Smooth muscle cell (in vitro differentiated cells): Measurements from ENCODE around the gene WNT7B. TPM values are rescaled to one million over a fixed set of nuclear protein-coding genes. Genes with fewer than 3 reads are reported as not detected.
A peak's percentile ranks its signal among the peaks of the same experiment; 100 is the strongest.

Source experiments
- DNase-seq: peaks from one replicate; lab custom pipeline; 2025; ENCODE audit not compliant: unreplicated experiment; lab: John Stamatoyannopoulos, UW
- H2AFZ ChIP-seq: fragments of 200-600 bp; sonication (generic); 2 replicates; pipeline ENCODE4 v1.6.0; 2016; ENCODE audit warnings: antibody characterized with exemption, low read depth, mild to moderate bottlenecking
- H3F3A ChIP-seq: fragments of 200-600 bp; sonication (generic); 2 replicates; pipeline ENCODE4 v1.6.0; 2017; ENCODE audit warnings: antibody characterized with exemption, low read depth
- H3K27ac ChIP-seq: fragments of 200-600 bp; sonication (generic); 2 replicates; pipeline ENCODE4 v1.5.1; 2016; ENCODE audit warnings: low read depth, mild to moderate bottlenecking
- H3K27me3 ChIP-seq: fragments of 200-600 bp; sonication (generic); 2 replicates; pipeline ENCODE4 v1.6.1; 2016; ENCODE audit warnings: low read depth, mild to moderate bottlenecking
- H3K36me3 ChIP-seq: fragments of 200-600 bp; sonication (generic); 2 replicates; pipeline ENCODE4 v1.5.1; 2016; ENCODE audit warnings: low read depth
- H3K4me1 ChIP-seq: fragments of 200-600 bp; sonication (generic); 2 replicates; pipeline ENCODE4 v1.5.1; 2016; ENCODE audit warnings: low read depth
- H3K4me2 ChIP-seq: fragments of 200-600 bp; sonication (generic); 2 replicates; pipeline ENCODE4 v1.6.0; 2016; ENCODE audit warnings: mild to moderate bottlenecking
- H3K4me3 ChIP-seq: fragments of 200-600 bp; sonication (generic); 2 replicates; pipeline ENCODE4 v1.5.1; 2016; ENCODE audit warnings: mild to moderate bottlenecking
- H3K79me2 ChIP-seq: fragments of 200-600 bp; sonication (generic); 2 replicates; pipeline ENCODE4 v1.6.0; 2016; ENCODE audit warnings: low read depth, mild to moderate bottlenecking
- H3K9ac ChIP-seq: fragments of 200-600 bp; sonication (generic); 2 replicates; pipeline ENCODE4 v1.6.0; 2016; ENCODE audit warnings: low read depth
- H3K9me3 ChIP-seq: fragments of 200-600 bp; sonication (generic); replicated peaks from 2 replicates; pipeline ENCODE4 v1.5.1; 2016; ENCODE audit warnings: low read depth
- H4K20me1 ChIP-seq: fragments of 200-600 bp; sonication (generic); 2 replicates; pipeline ENCODE4 v1.6.0; 2016; ENCODE audit warnings: low read depth
- CTCF ChIP-seq: fragments of 200-600 bp; sonication (generic); IDR thresholded peaks from 2 replicates; pipeline ENCODE4 v1.5.1; 2017; ENCODE audit warnings: borderline replicate concordance, mild to moderate bottlenecking, antibody characterized with exemption; ENCODE audit not compliant: insufficient read depth, poor library complexity, severe bottlenecking
- WGBS: methylation state at CpG from one replicate; pipeline ENCODE4 v1.1.7; 2016; ENCODE audit warnings: low lambda C conversion rate; 5-methylcytosine and 5-hydroxymethylcytosine counted together
- polyA plus RNA-seq: library from polyadenylated mRNA; unstranded; fragments of >200 nt; fragmentation: Nextera tagmentation; extraction: Ambion mirVana; gene quantifications from 2 replicates; pipeline ENCODE4 v1.2.1, GENCODE V29; 2016
- total RNA-seq: library from RNA; depleted of rRNA; stranded (reverse); fragments of >200 nt; gene quantifications from 2 replicates; pipeline ENCODE4 v1.2.3, GENCODE V29; 2014

The WNT7B gene
- total and polyA plus RNA-seq, 2 experiments from 2014 or later = 0.69 to 1.6 TPM

- Histone ChIP-seq H3F3A (no peaks in the 10 kb centered on the region), H3K9me3 (no peaks in the 10 kb centered on the region), H4K20me1 (no peaks in the 10 kb centered on the region), H3K9ac (no peak overlapping the region), H3K36me3 (no peaks in the 10 kb centered on the region), H3K4me2 (peak overlapping the region; percentile 73), H3K79me2 (no peaks in the 10 kb centered on the region), H3K4me3 (no peak overlapping the region), H3K4me1 (peaks cover 22% of the 10 kb centered on the region), H3K27ac (peak overlapping the region; percentile 68), H3K27me3 (no peaks in the 10 kb centered on the region), H2AFZ (no peak overlapping the region)
- TF ChIP-seq CTCF = no peak
- no peak for DNase-seq
- 43% methylated on average over 18 of the region's 28 CpGs for WGBS
These were observed 73.4 kb downstream of the WNT7B start for GRCh38 chr22:45903355-45904135.

GRCh38 chr22:45897736-45898135, 79.2 kb downstream of the WNT7B start:
- no peaks in the 10 kb centered on the region for H3F3A ChIP-seq
- H3K79me2 ChIP-seq = no peaks in the 10 kb centered on the region
- no peak overlapping the region for H3K9ac ChIP-seq
- H3K4me1 ChIP-seq = no peaks in the 10 kb centered on the region
- no peak overlapping the region for H3K27ac ChIP-seq
- no peaks in the 10 kb centered on the region for H3K9me3 ChIP-seq
- H3K4me3 ChIP-seq = no peak overlapping the region
- no peak for TF ChIP-seq CTCF
- H3K4me2 ChIP-seq = no peak overlapping the region
- DNase-seq = no peak
- H3K27me3 ChIP-seq = no peaks in the 10 kb centered on the region
- H4K20me1 ChIP-seq = no peaks in the 10 kb centered on the region
- H3K36me3 ChIP-seq = no peaks in the 10 kb centered on the region
- 96% methylated on average over 6 of the region's 6 CpGs for WGBS
- H2AFZ ChIP-seq = no peak overlapping the region

- no peaks in the 10 kb centered on the region for H3K9me3 ChIP-seq
- H3K9ac ChIP-seq = no peak overlapping the region
- no peaks in the 10 kb centered on the region for H3K27me3 ChIP-seq
- no peaks in the 10 kb centered on the region for H4K20me1 ChIP-seq
- no peak overlapping the region for H3K4me2 ChIP-seq
- H3K4me3 ChIP-seq = no peak overlapping the region
- no peaks in the 10 kb centered on the region for H3F3A ChIP-seq
- no peak for TF ChIP-seq CTCF
- no peak for DNase-seq
- 100% methylated on average over 3 of the region's 5 CpGs for WGBS
- no peaks in the 10 kb centered on the region for H3K36me3 ChIP-seq
- no peaks in the 10 kb centered on the region for H3K4me1 ChIP-seq
- no peak overlapping the region for H2AFZ ChIP-seq
- no peaks in the 10 kb centered on the region for H3K79me2 ChIP-seq
- no peak overlapping the region for H3K27ac ChIP-seq
These were observed 79.9 kb downstream of the WNT7B start for GRCh38 chr22:45896964-45897538.
